LNCaP clone FGC (cell line): Measurements from ENCODE around the gene ATP5MC3.
"Not testable (repeated sequence)": the region's sequence is repeated elsewhere in the genome, so short reads cannot be mapped to it uniquely, and the experiment has no call there.

Source experiments
- DNase-seq: peaks from one replicate; pipeline ENCODE4 v3.0.0-alpha.2; 2011; ENCODE audit warnings: low read depth
- H3K4me3 ChIP-seq: 2 replicates; pipeline ENCODE4 v1.5.1; 2011; ENCODE audit warnings: mild to moderate bottlenecking, low read depth, low read length, control low read depth
- TF ChIP-seq, protein P1 (sequence below): IDR thresholded peaks from 2 replicates; pipeline ENCODE4 v1.5.1; 2012; ENCODE audit warnings: mild to moderate bottlenecking; ENCODE audit not compliant: control insufficient read depth, insufficient read depth; ENCODE audit errors: extremely low read depth

The ATP5MC3 gene

DNA sequence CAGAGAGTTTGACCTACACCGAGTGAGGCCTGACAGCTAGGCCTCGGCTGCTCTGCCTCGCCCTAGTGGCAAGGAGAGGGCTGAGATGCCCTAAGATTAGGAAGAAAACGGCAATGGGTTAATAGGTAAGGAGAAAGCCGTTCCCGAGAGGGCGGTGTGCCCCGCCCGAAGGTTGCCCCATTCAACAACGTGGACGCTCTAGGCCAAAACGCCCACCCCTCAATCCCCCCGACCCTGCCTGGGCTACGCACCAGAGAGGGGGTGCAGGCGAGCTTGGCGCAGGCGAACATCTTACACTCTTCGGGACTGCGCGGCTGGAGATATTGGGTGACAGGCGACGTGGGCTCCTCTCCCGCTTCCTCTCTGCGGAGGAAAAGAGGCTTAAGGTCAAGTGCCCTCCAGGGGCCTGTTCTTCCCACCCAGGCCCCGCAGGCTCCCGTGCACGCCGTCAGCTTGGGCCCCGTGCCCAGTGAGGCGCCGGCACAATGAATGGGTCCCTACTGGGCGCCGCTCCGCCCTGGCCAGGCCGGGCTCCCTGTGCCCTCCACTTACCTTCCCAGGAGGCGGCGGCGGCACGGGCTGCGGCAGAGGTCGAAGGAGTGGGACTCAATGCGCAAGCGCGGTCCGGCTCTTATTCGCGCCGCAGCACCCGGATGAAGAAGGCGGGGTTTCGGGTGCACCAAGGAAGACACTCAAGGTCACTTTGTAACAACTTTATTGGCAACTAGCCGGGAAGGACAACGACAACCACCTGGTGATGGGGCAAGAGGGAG, at the start of gene ATP5MC3:
TSS of gene ATP5MC3 (minus strand) at position 607 of the 773 bp plus-strand sequence. CDS start at position 290, 317 bp downstream.
- H3K4me3 ChIP-seq, result peak within 1 kb of the TSS; percentile 91
- TF ChIP-seq, protein P1, sequence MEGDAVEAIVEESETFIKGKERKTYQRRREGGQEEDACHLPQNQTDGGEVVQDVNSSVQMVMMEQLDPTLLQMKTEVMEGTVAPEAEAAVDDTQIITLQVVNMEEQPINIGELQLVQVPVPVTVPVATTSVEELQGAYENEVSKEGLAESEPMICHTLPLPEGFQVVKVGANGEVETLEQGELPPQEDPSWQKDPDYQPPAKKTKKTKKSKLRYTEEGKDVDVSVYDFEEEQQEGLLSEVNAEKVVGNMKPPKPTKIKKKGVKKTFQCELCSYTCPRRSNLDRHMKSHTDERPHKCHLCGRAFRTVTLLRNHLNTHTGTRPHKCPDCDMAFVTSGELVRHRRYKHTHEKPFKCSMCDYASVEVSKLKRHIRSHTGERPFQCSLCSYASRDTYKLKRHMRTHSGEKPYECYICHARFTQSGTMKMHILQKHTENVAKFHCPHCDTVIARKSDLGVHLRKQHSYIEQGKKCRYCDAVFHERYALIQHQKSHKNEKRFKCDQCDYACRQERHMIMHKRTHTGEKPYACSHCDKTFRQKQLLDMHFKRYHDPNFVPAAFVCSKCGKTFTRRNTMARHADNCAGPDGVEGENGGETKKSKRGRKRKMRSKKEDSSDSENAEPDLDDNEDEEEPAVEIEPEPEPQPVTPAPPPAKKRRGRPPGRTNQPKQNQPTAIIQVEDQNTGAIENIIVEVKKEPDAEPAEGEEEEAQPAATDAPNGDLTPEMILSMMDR, result no peak
- DNase-seq, result peak; percentile 80

DNA sequence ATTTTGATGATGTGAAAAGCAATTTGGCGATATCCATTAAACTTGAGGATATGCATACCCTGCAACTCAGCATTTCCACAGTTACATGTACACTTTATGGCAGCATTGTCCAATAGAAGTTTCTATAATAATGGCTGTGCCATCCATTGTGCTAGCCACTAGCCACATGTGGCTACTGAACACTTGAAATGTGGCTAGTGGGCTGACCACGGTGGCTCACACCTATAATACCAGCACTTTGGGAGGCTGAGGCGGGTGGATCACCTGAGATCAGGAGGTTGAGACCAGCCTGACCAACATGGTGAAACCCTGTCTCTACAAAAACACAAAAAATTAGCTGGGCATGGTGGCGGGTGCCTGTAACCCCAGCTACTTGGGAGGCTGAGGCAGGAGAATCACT, 47.1 kb upstream of the ATP5MC3 start:
- not testable (repeated sequence) for H3K4me3 ChIP-seq, DNase-seq

GRCh38 chr2:175228179-175228578, 46.7 kb upstream of the ATP5MC3 start:
- no peak overlapping the region for H3K4me3 ChIP-seq
- TF ChIP-seq, protein P1, result no peak
- DNase-seq, result no peak

GRCh38 chr2:175227393-175227792, 45.9 kb upstream of the ATP5MC3 start:
- no peak for DNase-seq
- no peak overlapping the region for H3K4me3 ChIP-seq
- TF ChIP-seq, protein P1, result no peak

- no peak for DNase-seq
- H3K4me3 ChIP-seq, result no peak overlapping the region
- TF ChIP-seq, protein P1, result no peak
These were observed 38.6 kb upstream of the ATP5MC3 start for GRCh38 chr2:175220075-175220474.

- TF ChIP-seq, protein P1, result no peak
- no peak for DNase-seq
- no peak overlapping the region for H3K4me3 ChIP-seq
These were observed 37.0 kb upstream of the ATP5MC3 start for GRCh38 chr2:175218551-175218950.

- DNase-seq, result no peak
- no peak overlapping the region for H3K4me3 ChIP-seq
- TF ChIP-seq, protein P1, result no peak
These were observed 26.4 kb upstream of the ATP5MC3 start for GRCh38 chr2:175207741-175208438.
